ENCODE results near the gene FGF21. TPM values are rescaled to one million over a fixed set of nuclear protein-coding genes. Genes with fewer than 3 reads are reported as not detected.

FGF21 gene
- total RNA-seq, 1 experiment from 2014 or later = not detected

- H3K27me3 ChIP-seq (ENCODE audit: low read length) = no peaks in the 10 kb centered on the region
- TF ChIP-seq EZH2phosphoT487 (IDR thresholded peaks at IDR 0.05; ENCODE audit: borderline replicate concordance, low read length) (no peak), EZH2 (IDR thresholded peaks at IDR 0.05; ENCODE audit: low read length, unreplicated experiment) (no peak)
- TF ChIP-seq, protein P1, sequence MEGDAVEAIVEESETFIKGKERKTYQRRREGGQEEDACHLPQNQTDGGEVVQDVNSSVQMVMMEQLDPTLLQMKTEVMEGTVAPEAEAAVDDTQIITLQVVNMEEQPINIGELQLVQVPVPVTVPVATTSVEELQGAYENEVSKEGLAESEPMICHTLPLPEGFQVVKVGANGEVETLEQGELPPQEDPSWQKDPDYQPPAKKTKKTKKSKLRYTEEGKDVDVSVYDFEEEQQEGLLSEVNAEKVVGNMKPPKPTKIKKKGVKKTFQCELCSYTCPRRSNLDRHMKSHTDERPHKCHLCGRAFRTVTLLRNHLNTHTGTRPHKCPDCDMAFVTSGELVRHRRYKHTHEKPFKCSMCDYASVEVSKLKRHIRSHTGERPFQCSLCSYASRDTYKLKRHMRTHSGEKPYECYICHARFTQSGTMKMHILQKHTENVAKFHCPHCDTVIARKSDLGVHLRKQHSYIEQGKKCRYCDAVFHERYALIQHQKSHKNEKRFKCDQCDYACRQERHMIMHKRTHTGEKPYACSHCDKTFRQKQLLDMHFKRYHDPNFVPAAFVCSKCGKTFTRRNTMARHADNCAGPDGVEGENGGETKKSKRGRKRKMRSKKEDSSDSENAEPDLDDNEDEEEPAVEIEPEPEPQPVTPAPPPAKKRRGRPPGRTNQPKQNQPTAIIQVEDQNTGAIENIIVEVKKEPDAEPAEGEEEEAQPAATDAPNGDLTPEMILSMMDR (conservative IDR thresholded peaks at IDR 0.05; ENCODE audit: low read depth, low read length) = no peak
- H3K4me2 ChIP-seq (ENCODE audit: low read length) = no peak overlapping the region
- CTCF ChIA-PET = no interaction called here
- intact Hi-C loops (cut with micrococcal nuclease) = no loop called here
- H3F3A ChIP-seq (ENCODE audit: low read length, unreplicated experiment) = no peaks in the 10 kb centered on the region
- no peak for ATAC-seq
- no peak overlapping the region for H3K4me3 ChIP-seq (ENCODE audit: low read length)
- no peaks in the 10 kb centered on the region for H4K20me1 ChIP-seq (ENCODE audit: low read length)
- BruUV-seq (replicated peaks) = no TSS peak
- no peak overlapping the region for H3K9ac ChIP-seq (ENCODE audit: low read length)
- no peaks in the 10 kb centered on the region for H3K79me2 ChIP-seq (ENCODE audit: low read length)
- H3K9me3 ChIP-seq (ENCODE audit: low read length) = no peaks in the 10 kb centered on the region
- POLR2A ChIA-PET (ENCODE audit: unreplicated experiment) = no interaction called here
- H3K4me1 ChIP-seq (ENCODE audit: insufficient read depth, low read length) = no peaks in the 10 kb centered on the region
- H3K27ac ChIP-seq (ENCODE audit: low read length) = no peak overlapping the region
- H2AFZ ChIP-seq (ENCODE audit: low read length) = no peak overlapping the region
- no peaks in the 10 kb centered on the region; the same call in 1 of the 2 replicates for H3K36me3 ChIP-seq (ENCODE audit: low read depth, low read length)
- DNase-seq = no peak
- no peaks in the 10 kb centered on the region for H3K9me2 ChIP-seq (replicated peaks; ENCODE audit: low read length)
Measured at GRCh38 chr19:48799358-48800300, 44.3 kb downstream of the FGF21 start.

GRCh38 chr19:48802623-48803022, 47.3 kb downstream of the FGF21 start:
- Histone ChIP-seq H3F3A (ENCODE audit: low read length, unreplicated experiment) (no peaks in the 10 kb centered on the region), H3K27ac (ENCODE audit: low read length) (no peak overlapping the region), H3K9me3 (ENCODE audit: low read length) (no peaks in the 10 kb centered on the region), H3K9me2 (replicated peaks; ENCODE audit: low read length) (no peaks in the 10 kb centered on the region), H3K9ac (ENCODE audit: low read length) (no peak overlapping the region), H3K79me2 (ENCODE audit: low read length) (no peaks in the 10 kb centered on the region), H3K27me3 (ENCODE audit: low read length) (no peaks in the 10 kb centered on the region), H2AFZ (ENCODE audit: low read length) (no peak overlapping the region), H3K36me3 (ENCODE audit: low read depth, low read length) (no peaks in the 10 kb centered on the region), H4K20me1 (ENCODE audit: low read length) (no peaks in the 10 kb centered on the region), H3K4me2 (ENCODE audit: low read length) (no peak overlapping the region), H3K4me1 (ENCODE audit: insufficient read depth, low read length) (no peaks in the 10 kb centered on the region), H3K4me3 (ENCODE audit: low read length) (no peak overlapping the region)
- no TSS peak for BruUV-seq (replicated peaks)
- ChIA-PET POLR2A (ENCODE audit: unreplicated experiment) (no interaction called here), CTCF (no interaction called here)
- DNase-seq (no peak), ATAC-seq (no peak)
- intact Hi-C loops (cut with micrococcal nuclease) = no loop called here
- TF ChIP-seq, protein P1 (conservative IDR thresholded peaks at IDR 0.05; ENCODE audit: low read depth, low read length) = no peak
- no peak for TF ChIP-seq EZH2 (IDR thresholded peaks at IDR 0.05; ENCODE audit: low read length, unreplicated experiment)
- TF ChIP-seq EZH2phosphoT487 (IDR thresholded peaks at IDR 0.05; ENCODE audit: borderline replicate concordance, low read length) = no peak

DNA sequence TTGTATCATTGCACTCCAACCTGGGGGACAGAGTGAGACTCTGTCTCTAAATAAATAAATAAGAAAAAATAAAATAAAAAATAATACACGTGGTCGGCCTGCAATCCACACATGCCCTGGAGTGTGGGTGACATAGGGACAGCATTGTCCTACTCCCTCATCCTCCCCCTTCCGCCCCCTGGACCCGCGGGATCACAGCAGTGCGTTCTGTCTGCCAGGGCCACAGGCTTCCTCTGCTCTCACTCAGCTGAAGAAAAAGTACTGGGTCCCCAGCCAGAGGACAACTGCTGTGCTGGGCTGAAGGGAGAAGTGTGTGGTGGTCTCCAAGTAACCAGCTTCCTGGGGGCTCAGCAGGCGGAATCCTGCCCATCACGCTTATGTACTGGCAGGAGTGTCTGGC, 49.2 kb downstream of the FGF21 start:
- no TSS peak for BruUV-seq (replicated peaks)
- Histone ChIP-seq H3K27me3 (ENCODE audit: low read length) (no peaks in the 10 kb centered on the region), H3F3A (ENCODE audit: low read length, unreplicated experiment) (no peaks in the 10 kb centered on the region), H3K9me2 (replicated peaks; ENCODE audit: low read length) (no peaks in the 10 kb centered on the region), H3K4me2 (ENCODE audit: low read length) (no peak overlapping the region), H3K4me3 (ENCODE audit: low read length) (no peak overlapping the region), H3K9me3 (ENCODE audit: low read length) (no peaks in the 10 kb centered on the region), H4K20me1 (ENCODE audit: low read length) (no peaks in the 10 kb centered on the region), H3K9ac (ENCODE audit: low read length) (no peak overlapping the region), H2AFZ (ENCODE audit: low read length) (no peak overlapping the region), H3K79me2 (ENCODE audit: low read length) (peaks cover 9% of the 10 kb centered on the region), H3K36me3 (ENCODE audit: low read depth, low read length) (no peaks in the 10 kb centered on the region), H3K27ac (ENCODE audit: low read length) (no peak overlapping the region), H3K4me1 (ENCODE audit: insufficient read depth, low read length) (no peaks in the 10 kb centered on the region)
- ChIA-PET POLR2A (ENCODE audit: unreplicated experiment) (no interaction called here), CTCF (no interaction called here)
- TF ChIP-seq EZH2phosphoT487 (IDR thresholded peaks at IDR 0.05; ENCODE audit: borderline replicate concordance, low read length) = no peak
- TF ChIP-seq, protein P1 (conservative IDR thresholded peaks at IDR 0.05; ENCODE audit: low read depth, low read length) = no peak
- TF ChIP-seq EZH2 (IDR thresholded peaks at IDR 0.05; ENCODE audit: low read length, unreplicated experiment) = no peak
- ATAC-seq (no peak), DNase-seq (no peak)
- intact Hi-C loops (cut with micrococcal nuclease) = no loop called here

All from PC-3 (cell line).